ENCODE data around the gene CNTNAP5.

GRCh38 chr2:124725187-124725586, 700.1 kb downstream of the CNTNAP5 start:
- TF ChIP-seq POLR2A (IDR thresholded peaks at IDR 0.05), result no peak
- TF ChIP-seq CTCF (IDR thresholded peaks at IDR 0.05), result no peak
